ENCODE data around the gene ZNF503.

The ZNF503 gene

GRCh38 chr10:75406462-75407223 is 5.1 kb upstream of the ZNF503 start:
- DNase-seq: no peak

- DNase-seq: no peak
These were observed 4.3 kb upstream of the ZNF503 start for GRCh38 chr10:75405598-75406461.

GRCh38 chr10:75404815-75405597 is 3.4 kb upstream of the ZNF503 start:
- no peak for DNase-seq

GRCh38 chr10:75403939-75404814 is 2.6 kb upstream of the ZNF503 start:
- DNase-seq: no peak

GRCh38 chr10:75403144-75403938 is 1.8 kb upstream of the ZNF503 start:
- DNase-seq: no peak

GRCh38 chr10:75402486-75403143 is 1.1 kb upstream of the ZNF503 start:
- no peak for DNase-seq

GRCh38 chr10:75400771-75401568 is 594 bp downstream of the ZNF503 start:
- no peak for DNase-seq

- no peak for DNase-seq
These were observed 1.3 kb downstream of the ZNF503 start for GRCh38 chr10:75400163-75400770.

- DNase-seq: peak; percentile 39 to 47
These were observed 2.0 kb downstream of the ZNF503 start for GRCh38 chr10:75399461-75400162.

- no peak for DNase-seq
These were observed 2.7 kb downstream of the ZNF503 start for GRCh38 chr10:75398692-75399460.

- DNase-seq: no peak
These were observed 3.3 kb downstream of the ZNF503 start for GRCh38 chr10:75398200-75398691.

- no peak for DNase-seq
These were observed 3.9 kb downstream of the ZNF503 start for GRCh38 chr10:75397496-75398199.

- no peak for DNase-seq
These were observed 4.7 kb downstream of the ZNF503 start for GRCh38 chr10:75396631-75397495.

GRCh38 chr10:75395932-75396630 is 5.5 kb downstream of the ZNF503 start:
- no peak for DNase-seq
